Liver (tissue), 3 donors: ENCODE data around the gene OSBPL10.

Source experiments
- FOXA1 ChIP-seq: IDR thresholded peaks from 2 replicates; pipeline ENCODE4 v1.6.1; 2016; ENCODE audit warnings: antibody characterized with exemption
- JUND ChIP-seq, 2 donors: IDR thresholded peaks; 2 replicates each; pipeline ENCODE4 v1.6.1; 2016; ENCODE audit warnings: antibody characterized with exemption in 2 of 2
- TAF1 ChIP-seq: conservative IDR thresholded peaks from 2 replicates; pipeline ENCODE4 v1.6.1; 2016; ENCODE audit warnings: antibody characterized with exemption, mild to moderate bottlenecking
- YY1 ChIP-seq: IDR thresholded peaks from 2 replicates; pipeline ENCODE4 v1.6.1; 2016; ENCODE audit warnings: antibody characterized with exemption, mild to moderate bottlenecking
- TF ChIP-seq, protein P1 (sequence below): IDR thresholded peaks from 2 replicates; pipeline ENCODE4 v1.6.1; 2016; ENCODE audit warnings: antibody characterized with exemption, mild to moderate bottlenecking
- TF ChIP-seq, protein P2 (sequence below): fragments of 150-350 bp; IDR thresholded peaks from 2 replicates; pipeline ENCODE4 v1.5.1; 2017; ENCODE audit warnings: improper control_type of control experiment, low read depth, low read length; ENCODE audit not compliant: missing input control
- TF ChIP-seq, protein P3 (sequence below): IDR thresholded peaks from 2 replicates; pipeline ENCODE4 v1.6.1; 2016; ENCODE audit warnings: antibody characterized with exemption
- TF ChIP-seq, protein P4 (sequence below): IDR thresholded peaks from 2 replicates; pipeline ENCODE4 v1.6.1; 2016; ENCODE audit warnings: antibody characterized with exemption
- donor health status: healthy.
- donor health status: healthy.

DNA sequence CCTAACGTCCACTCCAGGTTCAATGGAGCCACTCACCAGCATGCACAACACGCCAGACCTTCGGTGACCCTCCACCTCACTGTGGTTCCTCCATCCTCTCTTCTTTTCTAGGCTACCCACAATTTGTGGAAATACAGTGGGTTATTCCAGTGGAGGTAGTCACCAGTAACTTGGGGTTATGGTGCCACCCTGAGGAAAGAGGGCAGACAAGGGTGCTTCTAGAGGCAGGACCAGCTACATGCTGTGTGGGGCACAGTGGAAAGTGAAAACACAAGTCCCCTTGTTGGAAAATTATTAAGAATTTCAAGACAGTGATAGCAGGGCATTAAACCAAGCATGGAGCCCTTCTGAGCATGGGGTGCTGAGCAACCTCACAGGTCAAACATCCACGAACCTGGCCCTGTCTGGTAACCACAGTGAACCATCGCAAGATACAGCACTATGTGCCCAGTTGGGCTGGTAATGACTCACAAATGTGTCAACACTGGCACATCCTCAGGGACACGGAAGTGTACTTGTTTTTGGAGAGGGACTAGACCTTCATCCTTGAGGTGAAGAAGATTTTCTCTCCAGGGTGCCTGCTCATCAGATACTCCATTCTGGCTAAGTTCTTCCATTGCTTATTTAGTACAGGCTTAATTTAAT is 281.6 kb downstream of the OSBPL10 start:
- TF ChIP-seq, protein P1, sequence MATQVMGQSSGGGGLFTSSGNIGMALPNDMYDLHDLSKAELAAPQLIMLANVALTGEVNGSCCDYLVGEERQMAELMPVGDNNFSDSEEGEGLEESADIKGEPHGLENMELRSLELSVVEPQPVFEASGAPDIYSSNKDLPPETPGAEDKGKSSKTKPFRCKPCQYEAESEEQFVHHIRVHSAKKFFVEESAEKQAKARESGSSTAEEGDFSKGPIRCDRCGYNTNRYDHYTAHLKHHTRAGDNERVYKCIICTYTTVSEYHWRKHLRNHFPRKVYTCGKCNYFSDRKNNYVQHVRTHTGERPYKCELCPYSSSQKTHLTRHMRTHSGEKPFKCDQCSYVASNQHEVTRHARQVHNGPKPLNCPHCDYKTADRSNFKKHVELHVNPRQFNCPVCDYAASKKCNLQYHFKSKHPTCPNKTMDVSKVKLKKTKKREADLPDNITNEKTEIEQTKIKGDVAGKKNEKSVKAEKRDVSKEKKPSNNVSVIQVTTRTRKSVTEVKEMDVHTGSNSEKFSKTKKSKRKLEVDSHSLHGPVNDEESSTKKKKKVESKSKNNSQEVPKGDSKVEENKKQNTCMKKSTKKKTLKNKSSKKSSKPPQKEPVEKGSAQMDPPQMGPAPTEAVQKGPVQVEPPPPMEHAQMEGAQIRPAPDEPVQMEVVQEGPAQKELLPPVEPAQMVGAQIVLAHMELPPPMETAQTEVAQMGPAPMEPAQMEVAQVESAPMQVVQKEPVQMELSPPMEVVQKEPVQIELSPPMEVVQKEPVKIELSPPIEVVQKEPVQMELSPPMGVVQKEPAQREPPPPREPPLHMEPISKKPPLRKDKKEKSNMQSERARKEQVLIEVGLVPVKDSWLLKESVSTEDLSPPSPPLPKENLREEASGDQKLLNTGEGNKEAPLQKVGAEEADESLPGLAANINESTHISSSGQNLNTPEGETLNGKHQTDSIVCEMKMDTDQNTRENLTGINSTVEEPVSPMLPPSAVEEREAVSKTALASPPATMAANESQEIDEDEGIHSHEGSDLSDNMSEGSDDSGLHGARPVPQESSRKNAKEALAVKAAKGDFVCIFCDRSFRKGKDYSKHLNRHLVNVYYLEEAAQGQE, result no peak
- TF ChIP-seq JUND (IDR thresholded peaks at IDR 0.05), result no peak
- TF ChIP-seq, protein P2, sequence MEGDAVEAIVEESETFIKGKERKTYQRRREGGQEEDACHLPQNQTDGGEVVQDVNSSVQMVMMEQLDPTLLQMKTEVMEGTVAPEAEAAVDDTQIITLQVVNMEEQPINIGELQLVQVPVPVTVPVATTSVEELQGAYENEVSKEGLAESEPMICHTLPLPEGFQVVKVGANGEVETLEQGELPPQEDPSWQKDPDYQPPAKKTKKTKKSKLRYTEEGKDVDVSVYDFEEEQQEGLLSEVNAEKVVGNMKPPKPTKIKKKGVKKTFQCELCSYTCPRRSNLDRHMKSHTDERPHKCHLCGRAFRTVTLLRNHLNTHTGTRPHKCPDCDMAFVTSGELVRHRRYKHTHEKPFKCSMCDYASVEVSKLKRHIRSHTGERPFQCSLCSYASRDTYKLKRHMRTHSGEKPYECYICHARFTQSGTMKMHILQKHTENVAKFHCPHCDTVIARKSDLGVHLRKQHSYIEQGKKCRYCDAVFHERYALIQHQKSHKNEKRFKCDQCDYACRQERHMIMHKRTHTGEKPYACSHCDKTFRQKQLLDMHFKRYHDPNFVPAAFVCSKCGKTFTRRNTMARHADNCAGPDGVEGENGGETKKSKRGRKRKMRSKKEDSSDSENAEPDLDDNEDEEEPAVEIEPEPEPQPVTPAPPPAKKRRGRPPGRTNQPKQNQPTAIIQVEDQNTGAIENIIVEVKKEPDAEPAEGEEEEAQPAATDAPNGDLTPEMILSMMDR, result no peak
- TF ChIP-seq, protein P3, sequence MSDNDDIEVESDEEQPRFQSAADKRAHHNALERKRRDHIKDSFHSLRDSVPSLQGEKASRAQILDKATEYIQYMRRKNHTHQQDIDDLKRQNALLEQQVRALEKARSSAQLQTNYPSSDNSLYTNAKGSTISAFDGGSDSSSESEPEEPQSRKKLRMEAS, result no peak
- no peak for TF ChIP-seq FOXA1
- no peak for TF ChIP-seq TAF1
- TF ChIP-seq, protein P4, sequence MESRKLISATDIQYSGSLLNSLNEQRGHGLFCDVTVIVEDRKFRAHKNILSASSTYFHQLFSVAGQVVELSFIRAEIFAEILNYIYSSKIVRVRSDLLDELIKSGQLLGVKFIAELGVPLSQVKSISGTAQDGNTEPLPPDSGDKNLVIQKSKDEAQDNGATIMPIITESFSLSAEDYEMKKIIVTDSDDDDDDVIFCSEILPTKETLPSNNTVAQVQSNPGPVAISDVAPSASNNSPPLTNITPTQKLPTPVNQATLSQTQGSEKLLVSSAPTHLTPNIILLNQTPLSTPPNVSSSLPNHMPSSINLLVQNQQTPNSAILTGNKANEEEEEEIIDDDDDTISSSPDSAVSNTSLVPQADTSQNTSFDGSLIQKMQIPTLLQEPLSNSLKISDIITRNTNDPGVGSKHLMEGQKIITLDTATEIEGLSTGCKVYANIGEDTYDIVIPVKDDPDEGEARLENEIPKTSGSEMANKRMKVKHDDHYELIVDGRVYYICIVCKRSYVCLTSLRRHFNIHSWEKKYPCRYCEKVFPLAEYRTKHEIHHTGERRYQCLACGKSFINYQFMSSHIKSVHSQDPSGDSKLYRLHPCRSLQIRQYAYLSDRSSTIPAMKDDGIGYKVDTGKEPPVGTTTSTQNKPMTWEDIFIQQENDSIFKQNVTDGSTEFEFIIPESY, result no peak
- no peak for TF ChIP-seq YY1
